Esophagus muscularis mucosa (tissue), 4 donors: Measurements from ENCODE around the gene NAV2. TPM values are rescaled to one million over a fixed set of nuclear protein-coding genes. Genes with fewer than 3 reads are reported as not detected.

Experiments used
- DNase-seq: peaks from one replicate; pipeline ENCODE4 v3.0.0-alpha.2; 2017; ENCODE audit errors: extremely low spot score
- H3K27ac ChIP-seq, 4 donors: fragments of 200-600 bp; sonication (generic); replicated peaks in 1 of 4; 1 replicate in 3 of 4; 2 replicates in 1 of 4; pipeline ENCODE4 v1.5.1; 2016 to 2019; ENCODE audit warnings: mild to moderate bottlenecking in 1 of 4
- H3K27me3 ChIP-seq, 4 donors: fragments of 200-600 bp; sonication (generic); one replicate each; pipeline versions ENCODE4 v1.5.1 to v1.6.0; 2016 to 2019
- H3K36me3 ChIP-seq, 4 donors: fragments of 200-600 bp; sonication (generic); one replicate each; pipeline ENCODE4 v1.5.1; 2016 to 2019
- H3K4me1 ChIP-seq, 4 donors: fragments of 200-600 bp; sonication (generic); one replicate each; pipeline ENCODE4 v1.5.1; 2016 to 2019
- H3K4me3 ChIP-seq, 4 donors: fragments of 200-600 bp; sonication (generic); 1 replicate in 2 of 4; 2 replicates in 2 of 4; pipeline ENCODE4 v1.5.1; 2016 to 2019; ENCODE audit warnings: mild to moderate bottlenecking in 4 of 4, moderate library complexity in 1 of 4
- H3K9me3 ChIP-seq, 4 donors: fragments of 200-600 bp; sonication (generic); 1 replicate in 3 of 4; 2 replicates in 1 of 4; pipeline ENCODE4 v1.5.1; 2016 to 2019
- CTCF ChIP-seq, 3 experiments: fragments of 200-600 bp in 2 of 3; fragments of 450-650 bp in 1 of 3; sonication (generic) in 2 of 3; IDR thresholded peaks; one replicate each; pipeline ENCODE4 v1.5.1; 2017 to 2019; ENCODE audit warnings: antibody characterized with exemption in 3 of 3, mild to moderate bottlenecking in 2 of 3, moderate library complexity in 1 of 3
- EP300 ChIP-seq: sonication (generic); formaldehyde crosslinking; IDR thresholded peaks from one replicate; pipeline ENCODE4 v1.6.1; 2017; ENCODE audit warnings: antibody characterized with exemption
- POLR2A ChIP-seq: fragments of 450-650 bp; IDR thresholded peaks from one replicate; pipeline ENCODE4 v1.6.1; 2017; ENCODE audit warnings: antibody characterized with exemption, moderate library complexity, mild to moderate bottlenecking, low read depth
- POLR2AphosphoS5 ChIP-seq, 2 donors: sonication (generic); formaldehyde crosslinking; IDR thresholded peaks; one replicate each; pipeline ENCODE4 v1.6.1; 2017; ENCODE audit warnings: antibody characterized with exemption in 2 of 2
- WGBS: methylation state at CpG from one replicate; pipeline ENCODE4 v1.1.5; 2018; 5-methylcytosine and 5-hydroxymethylcytosine counted together
- intact Hi-C: fragments of 100-400 bp; cut with DNase I; formaldehyde crosslinking; loops from one replicate; pipeline ENCODE4 v1.15.1; 2023
- total RNA-seq, 4 donors: library from RNA; depleted of rRNA; stranded (reverse); fragments of >200 nt; gene quantifications; one replicate each; pipeline versions ENCODE4 v1.1.0 to v1.2.1, GENCODE V29; 2016

The NAV2 gene
- total RNA-seq, 4 donors from 2014 or later: 21.9 to 57.0 (median 37.5) TPM

DNA sequence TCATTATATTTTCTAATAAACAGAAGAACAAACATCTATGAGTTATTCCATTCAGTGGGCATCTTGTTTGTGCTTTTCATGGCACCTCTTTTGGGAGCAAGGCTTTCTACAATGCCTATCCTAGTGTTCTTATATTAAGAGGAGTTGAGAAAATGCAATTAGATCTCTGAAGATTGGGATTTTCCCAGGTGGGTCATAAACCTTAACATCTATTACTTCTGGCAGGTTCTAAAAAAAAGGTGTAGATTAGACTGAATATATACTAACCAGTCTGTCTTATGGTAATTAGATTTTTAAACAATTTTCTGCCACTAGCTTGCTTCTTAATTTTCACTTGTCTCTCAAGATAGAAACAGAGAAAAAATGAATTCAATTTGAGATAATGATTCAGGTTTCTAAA lies 128.3 kb downstream of the NAV2 start:
- Histone ChIP-seq H3K4me1 (peaks cover 4 to 30% (median 22%) of the 10 kb centered on the region in 4 donors), H3K9me3 (no peaks in the 10 kb centered on the region), H3K27me3 (no peaks in the 10 kb centered on the region), H3K27ac (no peak overlapping the region), H3K4me3 (no peak overlapping the region), H3K36me3 (peaks cover 0 to 24% (median 6%) of the 10 kb centered on the region in 4 donors)
- intact Hi-C loops: no loop called here
- TF ChIP-seq EP300: no peak
- no peak for TF ChIP-seq POLR2AphosphoS5 (IDR thresholded peaks at IDR 0.05)
- TF ChIP-seq CTCF (IDR thresholded peaks at IDR 0.05): no peak
- TF ChIP-seq POLR2A: no peak
- no peak for DNase-seq

GRCh38 chr11:19842505-19842904 lies 129.9 kb downstream of the NAV2 start:
- DNase-seq: no peak
- no peaks in the 10 kb centered on the region for H3K9me3 ChIP-seq
- H3K36me3 ChIP-seq: peaks cover 0 to 22% (median 9%) of the 10 kb centered on the region in 4 donors
- no peak overlapping the region for H3K4me3 ChIP-seq
- intact Hi-C loops: no loop called here
- no peak overlapping the region for H3K27ac ChIP-seq
- H3K27me3 ChIP-seq: no peaks in the 10 kb centered on the region
- TF ChIP-seq POLR2A (no peak), CTCF (IDR thresholded peaks at IDR 0.05) (no peak), EP300 (no peak), POLR2AphosphoS5 (IDR thresholded peaks at IDR 0.05) (no peak)
- H3K4me1 ChIP-seq: peaks cover 19 to 44% (median 35%) of the 10 kb centered on the region in 4 donors
- 90% methylated on average over 7 of the region's 7 CpGs for WGBS

GRCh38 chr11:19843079-19843478 lies 130.4 kb downstream of the NAV2 start:
- Histone ChIP-seq H3K9me3 (no peaks in the 10 kb centered on the region), H3K4me3 (no peak overlapping the region), H3K4me1 (peaks cover 24 to 47% (median 36%) of the 10 kb centered on the region in 4 donors), H3K36me3 (peaks cover 0 to 22% (median 9%) of the 10 kb centered on the region in 4 donors), H3K27ac (no peak overlapping the region), H3K27me3 (no peaks in the 10 kb centered on the region)
- 74% methylated on average over 2 of the region's 2 CpGs for WGBS
- TF ChIP-seq EP300: no peak
- TF ChIP-seq POLR2AphosphoS5 (IDR thresholded peaks at IDR 0.05): no peak
- TF ChIP-seq CTCF (IDR thresholded peaks at IDR 0.05): no peak
- intact Hi-C loops: no loop called here
- no peak for DNase-seq

- Histone ChIP-seq H3K9me3 (no peaks in the 10 kb centered on the region), H3K27ac (no peak overlapping the region), H3K27me3 (no peaks in the 10 kb centered on the region), H3K36me3 (peaks cover 0 to 22% (median 9%) of the 10 kb centered on the region in 4 donors), H3K4me3 (no peak overlapping the region), H3K4me1 (peaks cover 21 to 43% (median 32%) of the 10 kb centered on the region in 4 donors)
- TF ChIP-seq EP300: no peak
- TF ChIP-seq CTCF (IDR thresholded peaks at IDR 0.05): no peak
- TF ChIP-seq POLR2A: no peak
- TF ChIP-seq POLR2AphosphoS5 (IDR thresholded peaks at IDR 0.05): no peak
- intact Hi-C loops: no loop called here
- no peak for DNase-seq
Measured at GRCh38 chr11:19844012-19844411, 131.4 kb downstream of the NAV2 start.

- H3K4me3 ChIP-seq: no peak overlapping the region
- no peaks in the 10 kb centered on the region for H3K27me3 ChIP-seq
- TF ChIP-seq CTCF (IDR thresholded peaks at IDR 0.05) (no peak), EP300 (no peak), POLR2AphosphoS5 (IDR thresholded peaks at IDR 0.05) (no peak), POLR2A (no peak)
- intact Hi-C loops: no loop called here
- peaks cover 13 to 43% (median 34%) of the 10 kb centered on the region in 4 donors for H3K4me1 ChIP-seq
- peaks cover 0 to 23% (median 11%) of the 10 kb centered on the region in 4 donors for H3K36me3 ChIP-seq
- WGBS: 85% methylated on average over 2 of the region's 2 CpGs
- DNase-seq: no peak
- no peaks in the 10 kb centered on the region for H3K9me3 ChIP-seq
- no peak overlapping the region for H3K27ac ChIP-seq
Measured at GRCh38 chr11:19844806-19845205, 132.2 kb downstream of the NAV2 start.
